HepG2 (cell line): Measurements from ENCODE around the gene GSS. TPM values are rescaled to one million over a fixed set of nuclear protein-coding genes. Genes with fewer than 3 reads are reported as not detected.

Experiments used
- ARID2 ChIP-seq: sonication (generic); formaldehyde crosslinking; IDR thresholded peaks from 2 replicates; pipeline ENCODE4 v1.8.1; 2022; ENCODE audit warnings: mild to moderate bottlenecking, missing genetic modification reagents, borderline replicate concordance
- EP300 ChIP-seq, 3 experiments: sonication (generic) in 1 of 3; formaldehyde crosslinking in 1 of 3; IDR thresholded peaks; 2 replicates each; pipeline versions ENCODE4 v1.5.1 to v1.6.1; 2011 to 2020; ENCODE audit warnings: low read depth in 2 of 3, low read length in 2 of 3, borderline replicate concordance in 1 of 3, improper control_type of control experiment in 1 of 3, mild to moderate bottlenecking in 1 of 3, missing genetic modification reagents in 1 of 3, moderate library complexity in 1 of 3
- FLYWCH1 ChIP-seq: sonication (generic); formaldehyde crosslinking; IDR thresholded peaks from 2 replicates; pipeline ENCODE4 v1.8.1; 2023; ENCODE audit warnings: mild to moderate bottlenecking, missing genetic modification reagents
- HMG20B ChIP-seq: conservative IDR thresholded peaks from 2 replicates; pipeline ENCODE4 v1.6.1; 2016; ENCODE audit warnings: missing genetic modification reagents, missing compliant biosample characterization
- IKZF4 ChIP-seq: sonication (generic); formaldehyde crosslinking; IDR thresholded peaks from 2 replicates; pipeline ENCODE4 v1.5.1; 2020; ENCODE audit warnings: borderline replicate concordance, mild to moderate bottlenecking, low read depth, missing genetic modification reagents; ENCODE audit errors: not compliant biosample characterization
- PHB2 ChIP-seq: fragments of 450-650 bp; IDR thresholded peaks from 2 replicates; pipeline ENCODE4 v1.6.1; 2018; ENCODE audit not compliant: partially characterized antibody
- RXRB ChIP-seq: IDR thresholded peaks from 2 replicates; pipeline ENCODE4 v1.6.1; 2016; ENCODE audit warnings: borderline replicate concordance, missing genetic modification reagents, missing compliant biosample characterization
- TBL1XR1 ChIP-seq: fragments of 150-350 bp; IDR thresholded peaks from 2 replicates; pipeline ENCODE4 v1.6.1; 2014; ENCODE audit warnings: borderline replicate concordance, low read length; ENCODE audit not compliant: partially characterized antibody
- ZBTB20 ChIP-seq: sonication (generic); formaldehyde crosslinking; IDR thresholded peaks from 2 replicates; pipeline ENCODE4 v1.8.1; 2023; ENCODE audit warnings: missing genetic modification reagents, low read depth, mild to moderate bottlenecking, borderline replicate concordance
- ZFAT ChIP-seq: sonication (generic); formaldehyde crosslinking; conservative IDR thresholded peaks from 2 replicates; pipeline ENCODE4 v1.8.1; 2023; ENCODE audit warnings: missing genetic modification reagents, inconsistent platforms
- ZNF546 ChIP-seq: sonication (generic); formaldehyde crosslinking; conservative IDR thresholded peaks from 2 replicates; pipeline ENCODE4 v1.8.1; 2023; ENCODE audit warnings: mild to moderate bottlenecking, missing genetic modification reagents
- ZNF597 ChIP-seq: sonication (generic); formaldehyde crosslinking; IDR thresholded peaks from 2 replicates; pipeline ENCODE4 v1.5.0; 2020; ENCODE audit warnings: missing genetic modification reagents
- ZNF616 ChIP-seq: sonication (generic); formaldehyde crosslinking; IDR thresholded peaks from 2 replicates; pipeline ENCODE4 v1.5.0; 2020; ENCODE audit warnings: low read depth, mild to moderate bottlenecking, missing genetic modification reagents
- ZNF670 ChIP-seq: sonication (generic); formaldehyde crosslinking; IDR thresholded peaks from 2 replicates; pipeline ENCODE4 v1.8.0; 2022; ENCODE audit warnings: mild to moderate bottlenecking, missing genetic modification reagents, borderline replicate concordance
- polyA plus RNA-seq, 8 experiments: library from polyadenylated mRNA; depleted of rRNA in 3 of 8; stranded (reverse) in 7 of 8; unstranded in 1 of 8; fragments of >200 nt; fragmentation: Illumina TruSeq in 4 of 8; extraction: Trizol in 4 of 8; gene quantifications; 2 replicates each; pipeline versions ENCODE4 v1.2.1 to v1.2.3, GENCODE V29; 2011 to 2016; ENCODE audit warnings: low read depth in 4 of 8, missing spikeins in 1 of 8, mixed read lengths in 1 of 8; ENCODE audit not compliant: insufficient read depth in 1 of 8
- total RNA-seq, 5 experiments: library from RNA; depleted of rRNA; stranded (reverse); fragments of >200 nt; fragmentation: Illumina TruSeq; extraction: Trizol; gene quantifications; 2 replicates each; pipeline ENCODE4 v1.2.3, GENCODE V29; 2016; ENCODE audit warnings: low read depth in 1 of 5
- TF ChIP-seq, protein P1 (sequence below): sonication (generic); formaldehyde crosslinking; IDR thresholded peaks from 2 replicates; pipeline ENCODE4 v1.5.0; 2020; ENCODE audit warnings: mild to moderate bottlenecking, missing genetic modification reagents, borderline replicate concordance
- TF ChIP-seq, protein P2 (sequence below): sonication (generic); formaldehyde crosslinking; IDR thresholded peaks from 2 replicates; pipeline ENCODE4 v1.4.0; 2020; ENCODE audit warnings: missing genetic modification reagents, borderline replicate concordance

The GSS gene
- total and polyA plus RNA-seq, 2 of the 13 experiments (the other 11 are each of a cell fraction or from before 2014, with no cell fraction given): 80.1 to 102 TPM

- TF ChIP-seq ZNF616 (peak; percentile 81), TBL1XR1 (no peak), EP300 (IDR thresholded peaks at IDR 0.05; ENCODE audit: low read depth in 2 of 2, low read length in 2 of 2) (peak in 1 of 2 experiments; percentile 20; a peak in 1 of 4 replicates), EP300 (CRISPR knock-in tag; IDR thresholded peaks at IDR 0.05; ENCODE audit: borderline replicate concordance) (no peak; the same call in 1 of the 2 replicates), HMG20B (CRISPR knock-in tag) (peak; percentile 32; the same call in 1 of the 2 replicates), ARID2 (CRISPR knock-in tag) (peak; percentile 85; the same call in 1 of the 2 replicates), PHB2 (no peak), ZFAT (CRISPR knock-in tag) (no peak), FLYWCH1 (0 out of 2 replicates have a peak, but pooled peaks have one; percentile 3), IKZF4 (CRISPR knock-in tag) (peak; percentile 95), RXRB (CRISPR knock-in tag) (peak; percentile 87), ZNF546 (CRISPR knock-in tag) (peak; percentile 99), ZNF597 (CRISPR knock-in tag) (no peak), ZBTB20 (CRISPR knock-in tag) (peak; percentile 86; the same call in 1 of the 2 replicates), ZNF670 (CRISPR knock-in tag) (peak; percentile 68; the same call in 1 of the 2 replicates)
- TF ChIP-seq, protein P1, sequence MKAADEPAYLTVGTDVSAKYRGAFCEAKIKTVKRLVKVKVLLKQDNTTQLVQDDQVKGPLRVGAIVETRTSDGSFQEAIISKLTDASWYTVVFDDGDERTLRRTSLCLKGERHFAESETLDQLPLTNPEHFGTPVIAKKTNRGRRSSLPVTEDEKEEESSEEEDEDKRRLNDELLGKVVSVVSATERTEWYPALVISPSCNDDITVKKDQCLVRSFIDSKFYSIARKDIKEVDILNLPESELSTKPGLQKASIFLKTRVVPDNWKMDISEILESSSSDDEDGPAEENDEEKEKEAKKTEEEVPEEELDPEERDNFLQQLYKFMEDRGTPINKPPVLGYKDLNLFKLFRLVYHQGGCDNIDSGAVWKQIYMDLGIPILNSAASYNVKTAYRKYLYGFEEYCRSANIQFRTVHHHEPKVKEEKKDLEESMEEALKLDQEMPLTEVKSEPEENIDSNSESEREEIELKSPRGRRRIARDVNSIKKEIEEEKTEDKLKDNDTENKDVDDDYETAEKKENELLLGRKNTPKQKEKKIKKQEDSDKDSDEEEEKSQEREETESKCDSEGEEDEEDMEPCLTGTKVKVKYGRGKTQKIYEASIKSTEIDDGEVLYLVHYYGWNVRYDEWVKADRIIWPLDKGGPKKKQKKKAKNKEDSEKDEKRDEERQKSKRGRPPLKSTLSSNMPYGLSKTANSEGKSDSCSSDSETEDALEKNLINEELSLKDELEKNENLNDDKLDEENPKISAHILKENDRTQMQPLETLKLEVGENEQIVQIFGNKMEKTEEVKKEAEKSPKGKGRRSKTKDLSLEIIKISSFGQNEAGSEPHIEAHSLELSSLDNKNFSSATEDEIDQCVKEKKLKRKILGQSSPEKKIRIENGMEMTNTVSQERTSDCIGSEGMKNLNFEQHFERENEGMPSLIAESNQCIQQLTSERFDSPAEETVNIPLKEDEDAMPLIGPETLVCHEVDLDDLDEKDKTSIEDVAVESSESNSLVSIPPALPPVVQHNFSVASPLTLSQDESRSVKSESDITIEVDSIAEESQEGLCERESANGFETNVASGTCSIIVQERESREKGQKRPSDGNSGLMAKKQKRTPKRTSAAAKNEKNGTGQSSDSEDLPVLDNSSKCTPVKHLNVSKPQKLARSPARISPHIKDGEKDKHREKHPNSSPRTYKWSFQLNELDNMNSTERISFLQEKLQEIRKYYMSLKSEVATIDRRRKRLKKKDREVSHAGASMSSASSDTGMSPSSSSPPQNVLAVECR (CRISPR knock-in tag): peak; percentile 97
- TF ChIP-seq, protein P2, sequence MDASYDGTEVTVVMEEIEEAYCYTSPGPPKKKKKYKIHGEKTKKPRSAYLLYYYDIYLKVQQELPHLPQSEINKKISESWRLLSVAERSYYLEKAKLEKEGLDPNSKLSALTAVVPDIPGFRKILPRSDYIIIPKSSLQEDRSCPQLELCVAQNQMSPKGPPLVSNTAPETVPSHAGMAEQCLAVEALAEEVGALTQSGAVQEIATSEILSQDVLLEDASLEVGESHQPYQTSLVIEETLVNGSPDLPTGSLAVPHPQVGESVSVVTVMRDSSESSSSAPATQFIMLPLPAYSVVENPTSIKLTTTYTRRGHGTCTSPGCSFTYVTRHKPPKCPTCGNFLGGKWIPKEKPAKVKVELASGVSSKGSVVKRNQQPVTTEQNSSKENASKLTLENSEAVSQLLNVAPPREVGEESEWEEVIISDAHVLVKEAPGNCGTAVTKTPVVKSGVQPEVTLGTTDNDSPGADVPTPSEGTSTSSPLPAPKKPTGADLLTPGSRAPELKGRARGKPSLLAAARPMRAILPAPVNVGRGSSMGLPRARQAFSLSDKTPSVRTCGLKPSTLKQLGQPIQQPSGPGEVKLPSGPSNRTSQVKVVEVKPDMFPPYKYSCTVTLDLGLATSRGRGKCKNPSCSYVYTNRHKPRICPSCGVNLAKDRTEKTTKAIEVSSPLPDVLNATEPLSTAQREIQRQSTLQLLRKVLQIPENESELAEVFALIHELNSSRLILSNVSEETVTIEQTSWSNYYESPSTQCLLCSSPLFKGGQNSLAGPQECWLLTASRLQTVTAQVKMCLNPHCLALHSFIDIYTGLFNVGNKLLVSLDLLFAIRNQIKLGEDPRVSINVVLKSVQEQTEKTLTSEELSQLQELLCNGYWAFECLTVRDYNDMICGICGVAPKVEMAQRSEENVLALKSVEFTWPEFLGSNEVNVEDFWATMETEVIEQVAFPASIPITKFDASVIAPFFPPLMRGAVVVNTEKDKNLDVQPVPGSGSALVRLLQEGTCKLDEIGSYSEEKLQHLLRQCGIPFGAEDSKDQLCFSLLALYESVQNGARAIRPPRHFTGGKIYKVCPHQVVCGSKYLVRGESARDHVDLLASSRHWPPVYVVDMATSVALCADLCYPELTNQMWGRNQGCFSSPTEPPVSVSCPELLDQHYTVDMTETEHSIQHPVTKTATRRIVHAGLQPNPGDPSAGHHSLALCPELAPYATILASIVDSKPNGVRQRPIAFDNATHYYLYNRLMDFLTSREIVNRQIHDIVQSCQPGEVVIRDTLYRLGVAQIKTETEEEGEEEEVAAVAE (CRISPR knock-in tag): no peak; the same call in 1 of the 2 replicates
These were observed at the start of gene GSS, which contains the start of gene MYH7B (continued) for GRCh38 chr20:34955231-34956040.
